Suprapubic skin (tissue), 4 donors: ENCODE data around the gene AGFG2. TPM values are rescaled to one million over a fixed set of nuclear protein-coding genes. Genes with fewer than 3 reads are reported as not detected.
A peak's percentile ranks its signal among the peaks of the same experiment; 100 is the strongest.
"Not testable (repeated sequence)": the region's sequence is repeated elsewhere in the genome, so short reads cannot be mapped to it uniquely, and the experiment has no call there.

ENCODE experiments used
- DNase-seq, 2 donors: peaks; one replicate each; pipeline ENCODE4 v3.0.0-alpha.2; 2019; ENCODE audit warnings: low spot score in 2 of 2
- H3K27ac ChIP-seq: fragments of 200-600 bp; sonication (generic); one replicate; pipeline ENCODE4 v1.5.1; 2019
- H3K27me3 ChIP-seq: fragments of 200-600 bp; sonication (generic); one replicate; pipeline ENCODE4 v1.5.1; 2019
- H3K36me3 ChIP-seq: fragments of 200-600 bp; sonication (generic); one replicate; pipeline ENCODE4 v1.5.1; 2019
- H3K4me1 ChIP-seq: fragments of 200-600 bp; sonication (generic); one replicate; pipeline ENCODE4 v1.5.1; 2019
- H3K4me3 ChIP-seq: fragments of 200-600 bp; sonication (generic); one replicate; pipeline ENCODE4 v1.5.1; 2019; ENCODE audit warnings: mild to moderate bottlenecking
- H3K9me3 ChIP-seq: fragments of 200-600 bp; sonication (generic); one replicate; pipeline ENCODE4 v1.5.1; 2019
- EP300 ChIP-seq: sonication (generic); formaldehyde crosslinking; IDR thresholded peaks from one replicate; pipeline ENCODE4 v1.6.1; 2017; ENCODE audit warnings: antibody characterized with exemption
- POLR2A ChIP-seq, 2 donors: fragments of 450-650 bp; IDR thresholded peaks; one replicate each; pipeline ENCODE4 v1.6.1; 2017; ENCODE audit warnings: antibody characterized with exemption in 2 of 2, mild to moderate bottlenecking in 2 of 2, moderate library complexity in 2 of 2
- POLR2AphosphoS5 ChIP-seq, 3 donors: sonication (generic); formaldehyde crosslinking; IDR thresholded peaks; one replicate each; pipeline ENCODE4 v1.6.1; 2017; ENCODE audit warnings: antibody characterized with exemption in 3 of 3
- WGBS: methylation state at CpG from one replicate; pipeline ENCODE4 v1.1.5; 2018; 5-methylcytosine and 5-hydroxymethylcytosine counted together
- total RNA-seq, 4 donors: library from RNA; depleted of rRNA; stranded (reverse); fragments of >200 nt; gene quantifications; one replicate each; pipeline ENCODE4 v1.1.0, GENCODE V29; 2016
- TF ChIP-seq, protein P1 (sequence below), 2 donors: fragments of 200-600 bp in 1 of 2; fragments of 450-650 bp in 1 of 2; sonication (generic) in 1 of 2; IDR thresholded peaks; one replicate each; pipeline ENCODE4 v1.5.1; 2016 to 2019; ENCODE audit warnings: antibody characterized with exemption in 2 of 2, mild to moderate bottlenecking in 1 of 2, moderate library complexity in 1 of 2

Gene AGFG2
- total RNA-seq, 4 donors from 2014 or later, result 46.6 to 63.4 (median 52.9) TPM

DNA sequence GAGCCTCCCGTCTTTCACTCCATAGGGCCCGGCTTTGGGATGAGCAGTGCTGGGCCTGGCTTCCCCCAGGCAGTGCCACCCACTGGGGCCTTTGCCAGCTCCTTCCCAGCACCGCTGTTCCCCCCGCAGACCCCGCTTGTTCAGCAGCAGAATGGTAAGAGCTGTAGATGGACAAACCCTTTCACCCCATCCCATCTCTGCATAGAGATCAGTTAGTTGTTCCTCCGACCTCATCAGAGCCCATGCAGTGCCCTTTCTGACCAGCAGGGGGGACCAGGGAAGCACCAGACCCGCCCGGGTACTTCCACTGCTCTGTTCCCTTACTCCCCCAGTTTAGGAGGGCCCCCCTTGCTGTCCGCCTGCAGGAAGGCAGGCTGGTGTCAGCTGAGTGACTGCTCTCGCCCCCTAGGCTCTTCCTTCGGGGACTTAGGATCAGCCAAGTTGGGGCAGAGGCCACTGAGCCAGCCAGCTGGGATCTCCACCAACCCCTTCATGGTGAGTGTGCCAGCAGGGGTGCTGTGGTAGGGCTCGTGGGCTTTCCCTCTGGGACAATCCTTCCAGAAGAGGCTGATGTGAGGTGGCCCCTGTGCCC, 24.9 kb downstream of the AGFG2 start:
- peaks cover 20% of the 10 kb centered on the region for H3K36me3 ChIP-seq
- peak; percentile 90 for DNase-seq
- 40% methylated on average over 8 of the region's 12 CpGs for WGBS
- H3K4me1 ChIP-seq, result no peaks in the 10 kb centered on the region
- TF ChIP-seq, protein P1, sequence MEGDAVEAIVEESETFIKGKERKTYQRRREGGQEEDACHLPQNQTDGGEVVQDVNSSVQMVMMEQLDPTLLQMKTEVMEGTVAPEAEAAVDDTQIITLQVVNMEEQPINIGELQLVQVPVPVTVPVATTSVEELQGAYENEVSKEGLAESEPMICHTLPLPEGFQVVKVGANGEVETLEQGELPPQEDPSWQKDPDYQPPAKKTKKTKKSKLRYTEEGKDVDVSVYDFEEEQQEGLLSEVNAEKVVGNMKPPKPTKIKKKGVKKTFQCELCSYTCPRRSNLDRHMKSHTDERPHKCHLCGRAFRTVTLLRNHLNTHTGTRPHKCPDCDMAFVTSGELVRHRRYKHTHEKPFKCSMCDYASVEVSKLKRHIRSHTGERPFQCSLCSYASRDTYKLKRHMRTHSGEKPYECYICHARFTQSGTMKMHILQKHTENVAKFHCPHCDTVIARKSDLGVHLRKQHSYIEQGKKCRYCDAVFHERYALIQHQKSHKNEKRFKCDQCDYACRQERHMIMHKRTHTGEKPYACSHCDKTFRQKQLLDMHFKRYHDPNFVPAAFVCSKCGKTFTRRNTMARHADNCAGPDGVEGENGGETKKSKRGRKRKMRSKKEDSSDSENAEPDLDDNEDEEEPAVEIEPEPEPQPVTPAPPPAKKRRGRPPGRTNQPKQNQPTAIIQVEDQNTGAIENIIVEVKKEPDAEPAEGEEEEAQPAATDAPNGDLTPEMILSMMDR (IDR thresholded peaks at IDR 0.05), result peak; percentile 91 to 99
- no peak for TF ChIP-seq POLR2AphosphoS5 (IDR thresholded peaks at IDR 0.05)
- no peak for TF ChIP-seq POLR2A (IDR thresholded peaks at IDR 0.05)
- TF ChIP-seq EP300, result no peak
- no peaks in the 10 kb centered on the region for H3K9me3 ChIP-seq
- H3K27me3 ChIP-seq, result no peaks in the 10 kb centered on the region
- H3K4me3 ChIP-seq, result no peak overlapping the region
- H3K27ac ChIP-seq, result no peak overlapping the region

DNA sequence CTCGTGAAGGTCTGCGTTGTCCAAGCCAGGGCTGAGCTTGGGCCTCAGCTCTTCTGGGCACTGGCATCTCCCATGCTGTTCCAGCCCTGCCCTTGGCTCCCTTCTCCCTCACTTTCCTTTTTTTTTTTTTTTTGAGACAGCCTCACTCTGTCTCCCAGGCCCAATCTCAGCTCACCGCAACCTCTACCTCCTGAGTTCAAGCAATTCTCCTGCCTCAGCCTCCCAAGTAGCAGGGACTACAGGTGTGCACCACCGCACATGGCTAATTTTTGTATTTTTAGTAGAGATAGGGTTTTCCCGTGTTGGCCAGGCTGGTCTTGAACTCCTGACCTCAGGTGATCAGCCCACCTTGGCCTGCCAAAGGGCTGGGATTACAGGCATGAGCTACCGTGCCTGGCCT, 25.4 kb downstream of the AGFG2 start:
- H3K27ac ChIP-seq, DNase-seq: not testable (repeated sequence)
- peaks cover 20% of the 10 kb centered on the region for H3K36me3 ChIP-seq

DNA sequence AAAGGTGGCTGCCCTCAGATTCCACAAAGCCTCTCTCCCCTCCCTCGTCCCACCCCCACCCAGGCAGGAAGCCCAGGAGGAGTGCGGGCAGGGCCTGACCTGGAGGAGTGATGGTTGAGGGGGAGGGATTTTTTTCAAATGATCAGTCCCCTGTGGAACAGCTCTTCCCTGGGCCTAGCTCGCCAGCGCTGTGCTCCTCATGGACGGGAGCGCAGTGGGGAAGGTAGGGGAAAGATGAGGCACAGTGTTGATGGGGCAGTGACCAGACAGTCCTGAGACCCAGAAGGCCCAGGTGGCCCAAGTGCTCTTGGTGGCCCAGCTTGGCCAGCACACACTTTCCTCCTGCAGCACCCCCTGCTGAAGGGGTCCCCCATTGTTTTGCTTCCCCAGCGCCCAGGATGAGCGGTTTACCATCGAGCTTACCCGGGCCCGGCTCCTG, 26.1 kb downstream of the AGFG2 start:
- Histone ChIP-seq H3K4me1 (peaks cover 12% of the 10 kb centered on the region), H3K27me3 (no peaks in the 10 kb centered on the region), H3K9me3 (no peaks in the 10 kb centered on the region), H3K4me3 (no peak overlapping the region), H3K36me3 (peaks cover 20% of the 10 kb centered on the region), H3K27ac (no peak overlapping the region)
- 95% methylated on average over 11 of the region's 11 CpGs for WGBS
- TF ChIP-seq EP300, result no peak
- no peak for TF ChIP-seq POLR2AphosphoS5 (IDR thresholded peaks at IDR 0.05)
- TF ChIP-seq, protein P1 (IDR thresholded peaks at IDR 0.05), result no peak
- no peak for TF ChIP-seq POLR2A (IDR thresholded peaks at IDR 0.05)
- DNase-seq, result no peak

More for the DNA sequence above, 25.4 kb downstream of the AGFG2 start:
- H3K27me3 ChIP-seq, H3K4me1 ChIP-seq, H3K4me3 ChIP-seq, H3K9me3 ChIP-seq: not testable (repeated sequence)
- WGBS, result 85% methylated on average over 6 of the region's 6 CpGs

DNA sequence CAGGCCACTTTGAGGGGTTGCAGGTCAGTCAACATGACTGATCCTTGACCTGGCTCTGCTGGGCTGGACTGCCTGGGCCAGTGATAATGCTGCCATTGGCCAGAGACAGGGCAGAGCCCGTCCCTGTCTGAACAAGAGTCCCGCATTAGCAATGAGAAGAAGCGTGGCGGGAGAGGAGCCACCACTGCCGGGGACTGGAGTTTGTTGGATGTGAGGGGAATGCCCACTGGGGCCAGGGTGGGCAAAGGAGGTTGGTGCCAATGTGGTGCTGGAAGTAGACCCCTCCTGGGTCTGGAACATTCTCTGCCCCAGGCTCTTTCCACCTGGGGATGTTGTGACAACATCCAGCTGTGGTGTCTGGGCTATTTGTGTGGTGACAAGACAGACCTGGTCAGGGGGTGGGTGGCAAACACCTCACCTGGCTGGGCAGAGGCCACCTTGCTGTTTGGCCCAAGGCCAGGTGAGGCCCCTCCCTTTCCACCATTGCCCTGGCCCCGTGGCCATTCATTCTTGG, 27.1 kb downstream of the AGFG2 start:
- Histone ChIP-seq H3K27me3 (no peaks in the 10 kb centered on the region), H3K4me1 (peaks cover 16% of the 10 kb centered on the region), H3K9me3 (no peaks in the 10 kb centered on the region), H3K4me3 (no peak overlapping the region), H3K27ac (no peak overlapping the region), H3K36me3 (peaks cover 20% of the 10 kb centered on the region)
- 94% methylated on average over 6 of the region's 6 CpGs for WGBS
- no peak for TF ChIP-seq POLR2A (IDR thresholded peaks at IDR 0.05)
- TF ChIP-seq POLR2AphosphoS5 (IDR thresholded peaks at IDR 0.05), result no peak
- TF ChIP-seq, protein P1 (IDR thresholded peaks at IDR 0.05), result no peak
- TF ChIP-seq EP300, result no peak
- no peak for DNase-seq

DNA sequence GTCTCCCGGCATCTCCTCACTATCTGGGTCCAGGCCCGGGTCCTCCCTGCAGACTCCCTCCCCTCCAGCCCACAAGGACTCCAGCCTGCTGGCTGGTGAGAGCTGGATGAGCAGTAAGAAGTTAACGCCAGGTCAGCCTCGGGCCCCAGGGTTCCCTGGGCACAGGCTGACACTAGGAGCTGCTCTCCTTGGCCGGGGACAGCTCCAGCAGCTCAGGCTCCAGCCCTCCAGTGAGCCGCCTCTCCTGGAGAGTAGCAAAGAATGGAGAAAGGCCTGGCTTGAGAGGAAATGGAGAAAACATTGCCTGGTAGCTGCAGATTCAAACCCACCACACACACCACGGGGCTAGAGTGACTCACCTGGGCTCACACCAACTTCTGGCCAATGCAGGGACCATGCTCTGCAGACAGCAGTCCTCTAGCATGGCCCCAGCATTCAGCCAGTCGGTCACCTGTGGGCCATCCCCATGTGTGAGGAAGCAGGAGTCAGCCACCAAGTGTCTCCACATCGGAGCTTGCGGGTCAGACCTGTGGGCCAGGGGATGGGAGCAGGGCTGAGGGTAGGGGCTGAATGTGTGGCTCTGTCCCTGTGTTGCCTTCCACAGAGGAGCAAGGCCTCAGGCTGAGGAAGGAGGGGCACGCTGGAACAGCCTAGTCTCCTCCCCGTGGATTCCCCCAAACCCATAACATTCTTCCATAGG, 28.2 kb downstream of the AGFG2 start:
- H3K9me3 ChIP-seq, result no peaks in the 10 kb centered on the region
- no peak overlapping the region for H3K27ac ChIP-seq
- TF ChIP-seq EP300, result no peak
- no peak overlapping the region for H3K4me3 ChIP-seq
- 74% methylated on average over 10 of the region's 12 CpGs for WGBS
- H3K4me1 ChIP-seq, result peaks cover 16% of the 10 kb centered on the region
- no peaks in the 10 kb centered on the region for H3K27me3 ChIP-seq
- no peak for DNase-seq
- H3K36me3 ChIP-seq, result peaks cover 12% of the 10 kb centered on the region

DNA sequence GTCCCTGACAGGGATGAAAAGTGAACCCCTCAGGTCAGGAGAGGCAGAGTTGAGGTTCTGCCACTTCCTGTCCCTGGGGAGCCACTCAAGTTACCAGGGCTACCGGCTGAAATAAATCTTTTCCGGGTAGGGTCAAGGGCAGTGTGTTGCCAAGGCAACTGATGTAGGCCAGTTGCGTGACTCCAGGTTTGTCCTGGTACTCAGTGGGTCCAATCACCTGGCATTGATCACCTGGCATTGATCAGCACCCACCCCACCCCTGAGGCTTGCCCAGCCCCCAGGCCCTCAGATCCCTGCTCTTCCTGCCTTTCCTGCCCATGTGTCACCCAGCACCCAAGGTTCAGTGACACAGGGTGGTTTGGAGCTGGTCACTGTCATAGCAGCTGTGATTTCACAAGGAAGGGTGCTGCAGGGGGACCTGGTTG, 28.8 kb downstream of the AGFG2 start:
- Histone ChIP-seq H3K4me1 (peaks cover 16% of the 10 kb centered on the region), H3K9me3 (no peaks in the 10 kb centered on the region), H3K27ac (no peak overlapping the region), H3K27me3 (no peaks in the 10 kb centered on the region), H3K4me3 (no peak overlapping the region), H3K36me3 (peaks cover 6% of the 10 kb centered on the region)
- DNase-seq, result no peak
- 37% methylated on average over 3 of the region's 3 CpGs for WGBS
- TF ChIP-seq POLR2AphosphoS5 (IDR thresholded peaks at IDR 0.05) (no peak), EP300 (no peak), POLR2A (IDR thresholded peaks at IDR 0.05) (no peak)
- TF ChIP-seq, protein P1 (IDR thresholded peaks at IDR 0.05), result no peak
